GM21423 (cell line): ENCODE results near the gene DEXI.

Experiments
- ATAC-seq: cut with Tn5 transposase; IDR thresholded peaks from one replicate; pipeline ENCODE4 v1.9.1; 2021; ENCODE audit warnings: mild to moderate bottlenecking, moderate library complexity; ENCODE audit not compliant: unreplicated experiment

Gene DEXI

DNA sequence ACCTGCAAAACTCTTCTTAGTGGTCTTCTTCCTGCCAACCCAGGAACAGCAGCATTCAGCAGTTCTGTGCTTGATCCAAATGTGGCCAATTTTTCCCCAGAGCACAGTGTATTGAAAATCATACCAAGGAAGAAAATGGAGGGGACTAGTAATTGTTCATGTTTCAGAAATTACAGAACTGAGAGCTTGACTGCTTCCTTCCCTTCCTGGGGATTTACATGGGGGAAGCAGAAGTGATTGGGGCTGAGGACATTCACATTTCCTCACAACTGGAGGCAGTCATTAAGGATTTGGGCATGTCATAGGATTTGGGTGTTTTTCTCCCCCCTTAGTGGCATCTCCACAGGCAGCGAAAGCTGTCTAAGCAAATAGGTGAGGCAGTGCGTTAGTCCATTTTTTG is 45.5 kb downstream of the DEXI start:
- no peak for ATAC-seq

DNA sequence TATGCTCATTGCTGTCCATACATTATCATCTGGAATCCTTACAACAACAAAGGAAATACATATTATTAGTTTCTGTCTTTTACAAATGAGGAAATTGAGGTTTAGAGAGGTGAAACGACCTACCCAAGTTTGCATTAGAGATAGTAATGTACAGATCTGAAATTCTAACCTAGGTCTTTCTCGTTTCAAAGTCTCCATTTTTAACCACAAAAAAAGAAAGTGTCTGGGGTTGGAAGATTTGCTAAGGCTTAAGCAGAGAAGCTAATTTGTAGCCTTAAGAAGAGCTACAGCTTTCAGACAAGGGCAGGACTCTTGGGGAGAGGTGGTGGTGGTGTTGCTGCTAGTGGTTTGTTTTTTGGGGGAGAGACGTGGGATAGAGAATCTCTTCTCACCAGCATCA is 46.1 kb downstream of the DEXI start:
- ATAC-seq: no peak

DNA sequence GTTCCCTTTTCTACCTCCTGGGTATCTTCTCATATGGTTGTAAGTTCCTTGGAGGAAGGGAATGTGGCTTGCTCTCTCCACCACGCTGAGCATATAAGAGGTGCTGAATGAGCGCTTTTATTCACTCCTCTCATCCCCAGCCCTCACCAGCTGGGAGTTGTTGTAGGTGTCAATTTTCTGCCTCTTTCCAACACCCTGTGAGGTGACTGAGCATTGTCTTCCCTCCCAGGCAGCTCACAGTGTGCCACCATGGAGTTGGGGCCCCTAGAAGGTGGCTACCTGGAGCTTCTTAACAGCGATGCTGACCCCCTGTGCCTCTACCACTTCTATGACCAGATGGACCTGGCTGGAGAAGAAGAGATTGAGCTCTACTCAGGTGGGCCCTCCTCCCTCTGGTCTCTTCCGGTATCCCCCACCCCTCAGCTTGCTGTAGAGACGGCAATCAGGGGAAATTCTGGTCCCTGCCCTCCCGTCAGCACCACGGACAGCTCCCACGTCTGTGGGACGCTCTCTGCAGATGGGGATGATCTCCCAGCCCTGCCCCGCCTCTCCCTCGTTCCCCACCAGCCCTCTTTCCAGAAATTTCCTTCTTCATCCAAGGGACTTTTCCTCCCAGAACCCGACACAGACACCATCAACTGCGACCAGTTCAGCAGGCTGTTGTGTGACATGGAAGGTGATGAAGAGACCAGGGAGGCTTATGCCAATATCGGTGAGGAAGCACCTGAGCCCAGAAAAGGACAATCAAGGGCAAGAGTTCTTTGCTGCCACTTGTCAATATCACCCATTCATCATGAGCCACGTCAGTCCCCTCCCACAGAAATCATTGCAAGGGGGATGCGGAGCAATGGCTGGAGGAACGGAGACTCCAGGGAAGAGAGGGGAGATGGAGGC is 47.0 kb downstream of the DEXI start:
- ATAC-seq: no peak

DNA sequence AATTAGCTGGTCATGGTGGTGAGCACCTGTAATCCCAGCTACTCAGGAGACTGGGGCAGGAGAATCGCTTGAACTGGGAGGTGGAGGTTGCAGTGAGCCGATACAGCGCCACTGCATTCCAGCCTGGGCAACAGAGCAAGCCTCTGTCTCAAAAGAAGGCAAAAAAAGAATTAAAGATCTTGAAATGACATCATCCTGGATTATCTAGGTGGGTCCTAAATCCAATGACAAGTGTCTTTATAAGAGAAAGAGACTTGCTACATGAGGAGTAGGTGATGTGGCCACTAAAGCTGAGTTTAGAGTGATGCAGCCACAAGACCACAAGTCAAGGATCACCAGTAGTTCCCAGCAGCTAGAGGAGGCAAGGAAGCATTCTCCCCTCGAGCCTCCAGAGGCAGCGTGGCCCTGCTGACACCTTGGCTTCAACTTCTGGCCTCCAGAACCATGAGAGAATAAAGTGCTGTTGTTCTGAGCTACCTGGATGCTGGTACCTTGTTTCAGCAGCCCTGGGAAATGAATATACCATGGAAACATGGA is 49.4 kb downstream of the DEXI start:
- ATAC-seq: no peak

DNA sequence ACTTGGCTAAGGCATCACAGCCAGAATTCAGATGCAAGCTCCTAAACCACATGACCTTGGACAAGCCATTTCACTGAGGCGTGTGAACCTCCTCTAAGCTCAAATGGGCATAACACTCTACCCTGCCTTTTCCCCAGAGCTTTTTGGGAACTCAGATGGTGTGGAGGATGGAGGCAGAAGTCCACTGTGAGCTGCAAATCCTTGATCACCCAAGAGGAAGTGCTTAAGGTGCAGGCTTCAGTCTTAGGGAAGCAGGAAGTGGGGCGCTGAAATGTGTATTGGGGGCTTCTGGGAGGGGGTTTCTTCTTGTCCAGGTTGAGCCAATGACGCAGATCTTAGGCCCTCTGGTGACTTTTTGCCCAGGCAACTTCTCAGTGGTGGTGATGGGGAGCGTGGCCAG is 52.4 kb downstream of the DEXI start:
- ATAC-seq: no peak

DNA sequence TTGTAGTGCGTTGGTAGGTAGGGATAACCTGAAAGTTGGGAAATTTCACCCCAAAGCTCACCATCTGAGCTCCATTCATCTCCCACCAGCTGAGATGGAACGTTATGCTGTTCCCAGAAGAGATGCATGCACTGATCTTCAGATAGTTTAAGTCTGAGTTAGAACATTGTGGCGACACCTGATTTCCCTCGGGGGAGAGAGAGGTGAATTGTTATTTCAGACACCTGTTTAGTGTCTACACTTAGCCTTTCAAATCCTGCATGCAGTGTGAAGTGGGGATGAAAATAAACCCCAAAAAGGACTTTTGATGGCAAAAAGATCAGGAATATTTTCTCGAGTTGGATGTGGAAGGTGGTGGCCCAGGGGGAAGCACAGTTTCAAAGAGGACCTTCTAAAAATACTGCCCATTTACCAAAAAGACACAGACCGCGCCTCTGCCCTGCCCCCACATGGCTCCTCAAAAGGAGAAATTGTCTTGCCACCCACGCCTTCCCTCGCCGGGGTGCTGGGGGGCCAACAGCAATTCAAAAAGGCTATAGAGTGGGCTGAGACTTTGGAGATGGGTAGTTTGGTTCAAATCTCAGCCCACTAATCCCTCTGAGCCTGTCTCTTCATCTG is 53.8 kb downstream of the DEXI start:
- no peak for ATAC-seq

DNA sequence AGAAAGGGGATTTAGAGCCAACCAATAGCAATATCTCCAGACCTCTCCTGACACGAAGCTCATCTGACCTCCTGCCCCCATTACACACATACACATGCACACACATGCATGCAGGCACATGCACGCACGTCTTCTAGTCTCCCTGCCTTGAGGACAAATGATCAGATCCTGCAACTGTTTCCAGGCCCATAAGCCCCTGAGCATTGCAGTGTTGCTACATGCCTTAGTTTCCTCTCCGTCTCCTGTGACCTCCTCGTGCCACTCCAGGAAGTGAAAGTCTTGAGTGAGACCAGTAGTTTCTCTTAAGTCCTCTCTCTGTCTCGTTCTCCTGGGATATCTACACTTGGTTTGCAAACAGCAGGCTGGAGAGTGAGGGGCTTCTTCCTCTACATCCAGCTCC is 57.0 kb downstream of the DEXI start:
- no peak for ATAC-seq

DNA sequence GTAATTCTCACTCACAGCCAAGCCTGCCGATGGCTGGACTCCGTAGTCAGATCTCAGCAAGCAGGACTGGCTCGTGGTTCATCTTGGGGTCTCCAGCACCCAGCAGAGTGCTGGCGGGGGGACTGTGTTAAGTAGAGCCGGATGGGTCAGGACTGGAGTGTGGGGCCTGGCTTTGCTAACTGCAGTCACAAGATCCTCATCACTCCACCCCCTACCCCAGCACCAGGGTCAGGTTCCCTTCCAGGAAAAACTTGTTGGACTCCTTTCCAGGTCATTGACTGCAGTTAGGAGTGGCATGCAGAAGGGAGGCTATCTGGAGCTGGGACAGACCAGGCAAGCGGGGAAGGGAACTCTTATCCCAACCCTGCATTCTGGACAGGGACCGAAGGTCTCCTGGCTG is 59.3 kb downstream of the DEXI start:
- no peak for ATAC-seq

DNA sequence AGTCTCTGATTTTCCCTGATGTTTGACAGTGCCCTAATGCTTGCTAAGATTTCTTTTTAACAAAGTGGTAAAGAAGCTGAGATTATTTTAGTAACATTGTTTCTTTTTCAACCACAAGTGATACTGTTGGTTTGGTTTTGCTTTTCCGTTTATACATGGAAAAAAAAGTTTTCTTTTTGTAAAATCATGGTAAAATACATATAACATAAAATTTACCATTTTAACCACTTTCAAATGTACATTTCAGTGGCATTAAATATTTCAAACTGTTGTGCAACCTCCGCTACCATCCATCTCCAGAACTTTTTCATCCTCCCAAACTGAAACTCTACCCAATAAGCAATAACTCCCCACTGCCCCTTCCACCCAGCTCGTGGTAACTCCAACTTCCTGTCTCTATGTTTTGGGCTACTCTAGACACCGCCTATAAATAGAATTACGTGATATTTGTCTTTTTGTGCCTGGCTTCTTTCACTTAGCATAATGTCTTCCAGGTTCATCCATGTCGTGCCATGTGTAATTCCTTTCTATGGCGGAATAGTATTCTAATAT is 60.7 kb downstream of the DEXI start:
- ATAC-seq: no peak

DNA sequence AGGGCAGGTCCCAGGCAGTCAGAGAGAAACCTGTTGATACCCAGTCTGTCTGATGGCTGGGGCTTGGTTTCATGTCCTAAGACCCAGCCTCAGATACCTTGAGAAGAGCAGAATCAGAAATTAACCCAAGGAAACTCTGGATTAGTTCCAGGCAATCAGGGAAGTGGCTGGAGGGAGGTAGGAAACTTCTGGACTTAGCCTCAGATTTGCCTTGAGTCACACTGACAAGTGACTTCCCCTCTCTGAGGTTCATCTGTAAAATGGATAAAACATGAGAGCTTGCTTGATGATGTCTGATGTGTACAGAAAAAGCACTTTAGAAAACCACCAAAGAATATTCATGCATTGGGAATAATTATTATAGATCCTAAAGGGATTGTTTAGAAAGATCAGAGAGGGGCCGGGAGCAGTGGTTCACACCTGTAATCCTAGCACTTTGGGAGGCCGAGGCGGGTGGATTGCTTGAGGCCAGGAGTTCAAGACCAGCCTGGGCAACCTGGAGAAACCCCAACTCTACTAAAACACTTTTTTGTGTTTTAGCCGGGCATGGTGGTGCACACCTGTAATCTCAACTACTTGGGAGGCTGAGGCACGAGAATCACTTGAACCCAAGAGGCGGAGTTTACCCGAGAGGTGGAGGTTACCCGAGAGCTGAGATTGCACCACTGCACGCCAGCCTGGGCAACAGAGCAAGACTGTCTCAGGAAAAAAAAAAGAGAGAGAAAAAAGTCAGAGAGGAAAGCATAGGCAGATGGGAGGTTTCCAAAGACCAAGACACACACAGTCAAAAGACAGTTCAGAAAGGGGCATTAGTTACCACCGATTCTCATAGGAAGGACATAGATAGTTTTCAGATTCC is 61.4 kb downstream of the DEXI start:
- ATAC-seq: no peak

DNA sequence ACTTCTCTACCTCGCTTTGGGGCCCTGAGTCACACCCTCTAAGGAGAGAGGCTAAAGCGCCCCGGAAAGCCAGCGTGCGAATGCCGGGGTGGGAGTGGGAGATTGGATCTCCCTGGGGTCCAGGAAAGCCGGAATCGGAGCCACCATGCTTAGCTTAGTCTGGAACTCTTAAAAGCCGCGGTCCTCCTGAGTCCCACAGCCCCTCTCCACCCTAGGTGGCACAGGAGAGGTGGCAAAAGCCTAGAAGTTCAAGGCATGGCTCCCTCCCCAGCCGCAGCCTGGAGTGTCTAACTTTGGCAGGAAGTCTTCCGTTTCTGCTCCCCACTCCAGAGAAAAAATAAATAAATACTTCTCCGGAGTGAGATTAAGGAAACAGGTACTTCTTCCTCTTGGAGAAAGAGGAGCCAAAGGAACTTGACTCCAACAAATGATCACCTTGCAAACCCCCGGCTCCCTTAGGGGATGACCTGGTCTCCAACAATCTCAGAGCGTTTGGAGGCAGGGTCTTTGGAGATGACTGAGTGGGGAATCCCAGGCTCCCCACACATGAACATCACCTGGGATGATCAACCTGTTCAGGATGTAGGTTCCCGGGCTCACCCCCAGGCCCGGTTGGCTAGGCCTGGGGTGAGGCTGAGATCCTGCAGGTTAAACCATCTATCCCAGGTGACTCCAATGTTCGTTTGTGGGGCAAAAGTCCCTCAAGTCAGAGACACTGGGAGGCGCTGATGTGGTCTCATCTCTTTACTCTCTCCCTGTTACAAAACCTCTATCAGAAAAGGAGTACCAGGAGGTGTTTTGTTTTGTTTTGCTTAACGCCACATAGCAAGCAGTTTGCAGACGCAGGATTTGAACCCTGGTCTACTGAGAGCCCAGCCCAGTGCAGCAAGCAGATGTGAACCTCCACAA is 62.3 kb downstream of the DEXI start:
- no peak for ATAC-seq
